Kasumi-1 (cell line): ENCODE data around the gene CDH4.

Experiments used
- DNase-seq, 2 experiments: peaks; one replicate each; lab custom pipeline; 2025; lab: John Stamatoyannopoulos, UW

CDH4 gene

DNA sequence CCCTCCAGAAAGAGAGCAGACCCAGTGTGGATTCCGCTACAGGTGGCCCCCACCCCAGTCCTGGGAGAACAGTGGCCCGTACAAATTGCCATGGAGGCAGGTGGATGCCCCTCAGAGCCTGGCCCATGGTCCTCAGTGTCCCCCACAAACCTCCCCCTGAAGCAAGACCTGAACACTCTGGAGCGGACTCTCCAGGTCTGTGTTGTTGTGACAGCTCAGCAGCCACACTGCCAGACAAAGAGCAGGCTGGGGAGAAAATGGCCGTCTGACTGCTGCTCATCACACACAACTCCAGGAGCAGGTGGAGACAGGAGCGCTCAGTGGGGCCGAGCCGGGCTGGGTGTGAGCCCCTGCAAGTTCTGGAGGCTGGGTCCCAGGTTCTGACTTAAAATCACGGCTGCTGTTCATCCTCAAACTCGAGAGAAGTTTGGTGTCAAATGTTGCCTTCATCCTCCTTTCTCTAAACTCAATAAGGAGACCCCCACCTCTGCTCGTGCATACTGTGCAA, 241.8 kb downstream of the CDH4 start:
- DNase-seq: no peak

DNA sequence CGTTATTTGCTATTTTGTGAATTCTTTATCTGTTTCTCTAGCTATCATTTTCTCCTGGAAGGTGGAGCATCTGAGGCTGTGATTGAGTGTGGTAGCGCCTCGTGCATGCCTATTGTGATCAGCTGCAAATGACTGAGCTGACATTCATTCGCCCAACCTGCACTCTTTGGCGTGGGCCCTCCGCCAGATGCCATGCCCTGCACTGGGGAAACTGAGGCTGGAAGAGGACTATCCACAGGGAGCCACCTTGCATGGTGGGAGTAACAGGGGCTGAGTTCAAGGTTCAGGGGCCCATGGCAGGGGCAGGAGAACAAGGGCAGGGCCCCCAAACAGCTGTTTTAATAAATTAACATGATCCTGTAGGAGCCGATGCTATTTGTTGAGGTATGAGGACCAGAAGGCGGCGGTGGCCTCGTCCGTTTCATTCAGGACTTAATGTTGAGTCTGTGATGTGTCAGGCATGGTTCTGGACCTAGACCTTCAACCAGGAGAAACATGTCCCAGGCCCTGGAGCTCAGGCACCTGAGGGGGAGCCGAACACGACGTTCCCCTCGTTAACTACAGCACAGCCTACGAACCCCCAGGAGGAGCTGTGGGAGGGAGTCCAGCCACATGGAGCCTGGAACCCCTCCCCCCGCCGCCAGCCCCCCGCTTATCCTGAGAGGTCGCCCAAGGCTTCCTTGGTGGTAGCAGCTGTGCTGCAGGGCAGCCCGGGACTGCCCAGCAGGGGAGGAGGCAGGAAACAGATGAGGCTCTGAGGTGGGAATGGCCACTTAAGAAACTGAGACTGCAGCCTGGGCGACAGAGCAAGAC, 242.9 kb downstream of the CDH4 start:
- no peak for DNase-seq

DNA sequence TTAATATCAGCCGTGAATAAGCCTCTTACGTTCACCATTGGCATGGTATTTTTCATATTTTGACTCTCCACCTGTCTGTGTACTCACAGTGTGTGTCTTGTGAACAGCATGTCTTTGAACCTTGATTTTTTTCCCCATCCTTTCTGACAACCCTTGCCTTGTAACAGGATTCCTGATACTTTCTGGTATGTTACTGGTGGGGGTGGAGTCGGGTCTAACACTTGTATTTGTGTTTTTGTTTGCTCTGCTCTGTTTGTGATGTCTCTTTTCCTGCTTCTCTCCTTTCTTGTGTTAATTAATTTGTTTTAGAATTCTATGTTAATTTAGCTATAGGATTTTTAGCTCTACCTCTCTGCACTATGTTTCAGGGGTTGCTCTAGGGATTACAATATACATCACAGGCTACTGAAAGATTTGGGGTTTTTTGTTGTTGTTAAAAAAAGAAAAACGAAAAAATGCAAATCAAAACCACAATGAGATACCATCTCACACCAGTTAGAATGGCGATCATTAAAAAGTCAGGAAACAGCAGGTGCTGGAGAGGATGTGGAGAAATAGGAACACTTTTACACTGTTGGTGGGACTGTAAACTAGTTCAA, 245.1 kb downstream of the CDH4 start:
- no peak for DNase-seq

DNA sequence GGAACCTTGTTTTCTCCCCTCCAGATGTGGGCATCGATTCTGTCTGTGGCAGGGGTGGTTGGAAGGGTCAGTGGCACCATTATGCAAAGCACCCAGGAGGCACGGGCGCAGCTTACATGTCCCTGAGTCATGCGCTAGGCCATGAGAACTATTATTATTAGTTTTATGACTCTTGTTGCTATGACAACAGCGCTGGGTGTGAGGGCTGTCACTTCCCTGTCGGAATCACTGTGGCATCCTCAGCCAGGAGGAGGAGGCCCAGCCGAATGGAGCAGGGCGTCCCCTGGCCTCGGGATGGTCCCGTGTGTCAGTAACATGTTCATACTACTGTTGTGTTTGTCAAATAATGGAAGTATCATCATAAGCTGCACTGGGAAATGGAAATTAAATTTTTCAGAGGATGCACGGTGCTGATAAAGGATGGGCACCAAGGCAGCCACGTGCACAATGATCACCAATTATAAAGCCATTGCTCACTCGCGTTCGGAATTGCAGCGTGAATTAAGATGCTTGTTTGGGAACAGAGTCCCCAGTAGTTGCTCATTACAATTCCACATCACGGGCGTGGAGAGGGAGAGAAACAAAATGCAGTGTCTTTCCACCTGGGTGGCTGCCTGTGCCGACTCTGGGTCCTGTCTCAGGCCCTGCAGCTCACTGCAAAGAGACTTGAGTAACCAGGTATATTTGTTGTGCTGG, 247.9 kb downstream of the CDH4 start:
- DNase-seq: no peak

DNA sequence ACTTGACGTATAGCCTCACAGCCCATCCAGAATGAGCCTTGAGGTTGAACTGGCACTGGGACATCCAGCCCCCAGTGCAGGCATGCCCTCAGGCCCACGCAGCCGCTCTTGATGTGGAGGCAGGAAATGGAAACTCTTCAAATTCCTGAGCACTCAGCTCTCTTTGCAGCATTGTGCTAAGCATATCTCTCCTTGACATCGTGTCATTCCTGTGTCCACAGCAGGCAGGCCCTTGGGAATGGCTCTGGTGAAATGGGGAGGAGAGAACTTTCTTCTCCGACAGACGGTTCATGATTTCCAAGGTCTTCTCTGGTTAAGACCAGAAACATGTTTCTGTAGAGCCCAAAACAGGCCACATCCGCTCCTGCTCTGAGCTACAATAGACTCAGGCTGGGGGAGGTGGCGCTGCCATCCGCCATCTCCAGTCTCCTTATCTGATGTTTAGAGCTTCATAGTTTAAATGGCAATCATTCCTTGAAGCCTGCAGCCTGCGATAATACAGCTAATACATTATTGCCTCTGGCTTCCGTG, 248.8 kb downstream of the CDH4 start:
- no peak for DNase-seq

DNA sequence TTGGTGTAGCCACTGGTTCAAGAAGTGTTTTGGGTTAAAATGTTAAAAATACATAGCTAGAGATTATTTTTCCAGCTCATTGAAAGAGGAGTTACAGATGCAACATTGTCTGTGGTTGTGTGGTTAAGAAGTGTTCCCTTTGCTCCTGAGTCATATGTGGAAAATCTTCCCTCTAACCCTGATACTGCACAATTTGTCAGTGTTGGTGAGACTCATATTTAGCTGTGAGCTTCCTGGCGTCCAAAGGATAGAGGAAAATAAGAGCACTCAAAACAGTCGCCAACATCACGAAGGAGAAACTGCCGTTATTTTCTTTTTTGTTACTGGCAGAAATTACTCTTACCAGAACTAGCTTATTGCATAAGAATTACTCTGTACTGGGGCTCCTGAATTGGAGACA, 250.4 kb downstream of the CDH4 start:
- no peak for DNase-seq

DNA sequence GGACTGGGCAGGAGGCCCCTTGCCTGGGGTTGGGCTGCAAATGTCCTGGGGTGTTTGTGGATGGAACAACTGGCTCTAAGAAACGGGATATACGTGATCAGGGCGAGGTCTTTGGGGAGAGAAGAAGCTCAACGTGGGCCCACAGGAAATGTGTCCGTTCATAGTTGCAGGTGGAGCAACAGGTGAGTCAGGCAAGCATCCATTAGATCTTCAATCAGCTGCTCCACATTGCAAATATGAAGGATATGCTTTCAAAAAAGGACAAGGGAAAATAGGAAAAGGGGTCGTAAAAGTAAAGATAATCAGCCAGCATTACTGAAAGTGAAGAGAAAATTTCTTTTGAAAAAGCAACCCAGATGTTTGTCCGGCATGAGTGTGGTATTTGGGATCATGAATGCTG, 251.0 kb downstream of the CDH4 start:
- no peak for DNase-seq

DNA sequence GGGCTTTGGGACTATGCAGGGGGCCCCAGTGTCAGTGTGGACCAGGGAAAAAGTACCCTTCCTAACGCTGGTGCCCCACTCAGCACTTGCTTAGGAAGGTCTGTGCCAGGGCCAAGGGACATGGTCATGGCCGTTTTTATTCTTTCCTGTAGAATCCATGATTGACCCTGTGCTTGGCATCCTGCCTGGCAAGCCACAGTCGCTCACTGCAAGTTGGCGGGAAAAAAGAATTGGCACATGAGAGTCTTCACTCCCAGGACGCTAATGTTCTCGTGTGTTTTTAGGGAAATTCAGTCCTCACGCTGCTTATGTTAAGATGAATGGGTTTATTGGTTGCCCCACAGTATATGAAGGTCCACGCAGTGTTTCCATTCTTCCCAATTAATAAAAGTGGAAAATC, 253.4 kb downstream of the CDH4 start:
- no peak for DNase-seq

DNA sequence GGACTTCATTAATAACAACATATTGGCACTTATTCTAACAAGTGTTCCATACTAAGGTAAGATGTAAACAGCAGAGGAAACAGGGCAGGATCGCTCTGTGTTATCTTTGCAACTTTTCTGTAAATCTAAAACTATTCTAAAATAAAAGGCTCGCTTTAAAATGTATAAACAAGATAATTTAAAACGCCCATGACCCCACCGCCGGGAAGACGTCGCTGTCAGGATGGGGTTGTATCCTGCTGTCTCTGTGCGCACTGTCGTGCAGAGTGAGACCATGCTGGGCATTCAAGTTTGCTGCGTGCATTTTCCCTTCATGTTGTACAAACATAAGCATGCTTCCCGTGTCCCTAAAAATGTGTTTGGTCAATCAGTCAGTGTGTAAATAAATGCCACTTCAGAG, 255.7 kb downstream of the CDH4 start:
- no peak for DNase-seq

DNA sequence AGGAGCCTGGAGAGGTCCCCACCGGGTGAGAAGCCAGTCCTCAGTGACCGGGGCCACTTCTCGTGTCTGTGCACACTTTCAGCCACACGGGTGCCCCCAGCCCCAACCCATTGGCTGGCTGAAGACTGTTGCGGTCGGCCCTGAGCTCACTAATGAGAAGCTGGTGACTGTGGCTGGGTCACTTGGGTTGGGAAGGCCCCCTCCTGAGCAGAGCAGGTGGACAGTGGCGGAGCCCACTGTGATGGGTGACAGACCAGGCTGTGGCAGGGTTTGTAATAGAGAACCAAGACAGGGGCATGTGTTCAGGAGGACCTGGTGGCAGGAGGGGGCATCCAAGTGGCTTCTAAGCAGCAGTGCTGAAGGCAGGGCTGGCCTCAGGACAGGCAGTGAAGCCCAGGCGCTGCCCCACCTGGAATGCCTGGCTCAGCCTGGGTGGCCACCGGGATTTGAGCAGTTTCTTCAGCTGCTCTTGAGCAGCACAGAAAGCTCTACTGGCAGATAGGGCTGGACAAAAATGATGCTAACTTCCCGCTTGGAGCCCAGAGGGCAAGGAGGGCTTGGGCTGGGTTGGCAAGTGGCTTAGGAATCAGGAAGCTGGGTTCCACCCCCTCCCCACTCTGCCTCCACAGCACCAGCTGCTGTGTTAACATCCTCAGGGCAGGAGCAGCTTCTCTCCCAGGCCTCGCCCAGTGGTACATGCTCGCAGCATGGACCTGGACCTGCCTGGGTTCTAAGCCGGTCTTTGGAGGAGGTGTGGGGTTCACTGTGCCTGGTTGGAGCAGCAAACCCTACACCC, 256.4 kb downstream of the CDH4 start:
- DNase-seq: no peak

DNA sequence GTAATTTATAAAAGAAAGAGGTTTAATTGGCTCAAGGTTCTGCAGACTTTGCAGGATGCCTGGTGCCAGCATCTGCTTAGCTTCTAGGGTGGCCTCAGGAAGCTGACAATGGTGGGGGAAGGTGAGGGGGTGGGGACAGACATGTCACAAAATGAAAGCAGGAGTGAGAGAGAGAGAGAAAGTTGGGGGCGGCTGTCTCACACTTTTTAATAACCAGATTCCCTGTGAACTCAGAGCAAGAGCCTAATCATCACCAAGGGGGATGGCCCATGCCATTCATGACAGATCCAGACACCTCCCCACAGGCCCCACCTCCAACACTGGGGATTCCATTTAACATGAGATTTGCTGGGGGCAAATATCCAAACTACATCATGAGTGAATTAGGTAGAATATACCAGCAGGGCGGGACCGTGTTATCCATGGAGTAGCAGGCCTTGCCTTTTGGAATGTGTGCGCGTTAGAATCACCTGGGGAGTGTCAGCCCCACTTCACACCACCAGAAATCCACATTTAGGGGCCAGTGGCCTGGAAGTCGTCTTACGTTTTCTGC, 258.8 kb downstream of the CDH4 start:
- no peak for DNase-seq

DNA sequence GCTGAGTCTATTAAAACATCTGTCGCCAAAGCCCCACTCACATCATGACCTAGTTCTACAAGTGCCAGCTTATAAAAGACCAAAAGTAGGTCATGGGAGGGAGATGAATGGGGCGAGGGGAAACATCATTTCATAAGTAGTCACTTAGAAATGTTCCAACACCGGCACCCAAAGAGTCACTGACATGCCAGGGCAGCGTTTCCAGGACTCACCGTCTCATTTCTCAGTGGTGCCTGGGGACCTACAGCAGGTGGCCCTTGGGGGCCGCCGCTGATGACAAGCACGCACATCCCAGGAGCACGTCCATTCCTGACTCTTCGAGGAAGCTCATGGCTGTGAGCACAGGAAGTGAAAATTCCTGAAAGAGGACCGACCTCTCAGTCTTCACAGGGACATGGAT, 260.4 kb downstream of the CDH4 start:
- DNase-seq: no peak

DNA sequence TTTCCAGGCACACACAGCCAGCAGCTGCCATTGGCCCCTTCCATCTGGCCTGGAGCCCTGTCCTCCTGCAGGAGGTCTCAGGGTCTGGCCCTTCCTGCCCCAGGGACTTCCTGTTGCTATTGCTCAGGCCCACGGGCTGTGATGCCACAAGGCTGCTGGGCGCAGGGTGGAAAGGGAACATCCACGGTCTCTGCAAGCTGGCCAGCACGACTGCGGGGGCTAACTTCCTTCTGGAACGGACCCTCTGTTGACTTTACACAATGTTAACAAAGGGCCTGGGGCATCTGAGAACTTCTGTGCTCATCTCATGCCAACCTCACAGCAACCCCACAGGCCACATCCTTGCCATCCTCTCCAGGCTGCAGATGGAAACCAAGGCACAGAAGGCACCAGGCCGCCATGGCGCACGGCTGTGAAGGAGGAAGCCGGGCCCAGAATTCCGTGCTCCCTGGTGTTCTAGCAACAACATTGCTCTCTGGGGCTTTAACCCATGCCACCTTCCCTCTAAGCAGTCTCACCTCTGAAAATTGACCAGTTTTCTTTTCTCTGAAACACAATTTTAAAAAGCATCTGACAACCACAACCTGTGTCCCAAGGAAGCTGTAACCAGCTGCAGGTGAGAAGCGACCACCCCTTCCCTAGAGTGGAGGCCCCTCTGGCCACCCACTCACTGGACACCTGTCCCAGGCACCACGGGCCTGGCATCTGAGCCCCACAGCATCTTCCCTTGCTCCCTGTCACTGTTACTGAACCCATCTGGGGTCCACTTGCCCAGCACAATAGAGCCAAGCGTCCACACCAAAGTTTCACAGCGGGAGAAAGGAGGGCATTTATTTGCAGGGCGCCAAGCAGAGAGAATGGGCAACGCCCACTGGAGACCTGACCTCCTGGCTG, 261.3 kb downstream of the CDH4 start:
- no peak for DNase-seq

DNA sequence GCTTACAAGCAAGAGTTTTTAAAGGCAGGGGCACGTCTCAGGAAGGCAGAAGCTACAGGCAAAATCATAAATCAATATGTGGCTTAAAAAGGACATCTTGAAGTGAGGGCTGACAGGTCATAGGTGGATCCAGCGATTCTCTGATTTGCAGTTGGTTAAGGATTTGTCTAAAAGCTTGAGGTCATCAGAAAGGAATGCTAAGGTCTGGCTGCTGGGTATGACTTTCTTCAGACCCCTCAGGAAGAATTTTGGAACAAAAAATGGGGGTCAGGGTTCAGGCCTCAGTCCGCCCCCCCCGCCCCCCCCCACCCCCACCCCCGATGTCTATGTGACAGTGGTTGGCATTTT, 261.9 kb downstream of the CDH4 start:
- no peak for DNase-seq

DNA sequence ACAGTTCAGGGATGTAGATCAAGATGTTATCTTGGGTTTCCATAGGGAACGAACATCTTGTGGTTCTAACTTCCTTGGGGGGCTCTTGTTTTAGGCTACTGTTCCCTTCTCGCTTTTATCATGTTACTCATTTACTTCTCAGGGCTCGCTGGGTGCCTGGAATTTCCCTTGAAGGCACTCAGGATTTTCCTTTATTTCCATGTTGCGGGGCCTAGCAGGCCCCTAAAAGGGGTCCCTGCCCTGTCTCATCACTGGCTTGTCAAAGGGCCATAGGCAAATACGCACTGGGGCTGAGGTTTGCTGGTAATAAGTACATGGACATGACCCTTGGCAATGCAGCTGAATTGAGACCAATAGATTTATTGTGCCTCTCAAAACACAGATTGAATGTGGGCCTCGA, 262.3 kb downstream of the CDH4 start:
- no peak for DNase-seq

DNA sequence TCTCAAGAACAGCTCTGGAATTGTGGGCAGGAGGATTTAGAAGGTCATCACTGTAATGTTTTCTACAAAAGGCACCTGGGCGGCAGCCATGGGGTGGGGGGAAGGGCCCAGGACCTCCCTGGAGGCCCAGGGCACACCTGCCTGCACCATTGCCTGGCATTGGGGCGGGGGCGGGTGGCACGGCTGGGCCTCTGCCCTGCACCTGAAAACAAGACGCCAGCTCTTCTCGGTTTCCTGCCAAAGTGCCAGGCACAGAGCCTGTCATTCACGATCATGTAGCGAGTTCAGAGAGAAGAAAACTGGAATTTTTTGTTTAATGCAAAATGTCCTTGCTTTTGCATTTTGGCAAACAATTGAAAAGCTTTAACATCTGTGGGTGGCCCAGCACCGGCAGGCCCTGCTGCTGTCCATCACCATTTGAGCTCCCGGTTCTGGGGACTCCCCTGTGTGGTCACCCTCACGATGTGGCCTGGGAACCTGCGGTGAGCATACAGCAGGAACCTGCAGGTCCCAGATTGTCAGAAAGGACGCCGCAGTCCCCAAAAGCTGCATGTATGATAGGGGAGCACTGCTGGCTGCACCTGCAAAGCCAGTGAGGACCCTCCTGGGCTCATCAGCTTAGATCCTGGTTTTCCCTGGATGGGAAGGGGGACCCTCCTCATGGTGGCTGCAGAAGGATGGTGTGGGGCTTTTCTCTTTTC, 262.9 kb downstream of the CDH4 start:
- DNase-seq: no peak

DNA sequence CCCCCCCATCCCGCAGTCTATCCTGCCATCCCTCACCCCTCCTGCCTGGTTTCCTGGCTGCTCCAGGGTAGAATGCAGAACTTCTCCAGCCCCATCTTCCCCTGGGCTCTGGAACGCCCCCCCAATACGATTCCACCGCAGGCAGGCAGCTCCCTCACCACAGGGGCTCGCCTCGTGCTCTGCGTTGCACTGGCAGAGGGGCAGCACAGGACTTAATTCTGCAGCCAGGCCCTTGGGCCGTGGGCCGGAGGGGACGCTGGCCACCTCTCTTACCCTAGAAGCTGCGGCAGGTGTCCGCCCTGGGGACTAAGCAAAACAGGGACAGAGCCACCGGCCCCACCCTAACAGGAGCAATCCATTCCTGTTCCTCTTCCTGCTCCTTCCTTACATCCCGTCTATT, 263.9 kb downstream of the CDH4 start:
- no peak for DNase-seq

DNA sequence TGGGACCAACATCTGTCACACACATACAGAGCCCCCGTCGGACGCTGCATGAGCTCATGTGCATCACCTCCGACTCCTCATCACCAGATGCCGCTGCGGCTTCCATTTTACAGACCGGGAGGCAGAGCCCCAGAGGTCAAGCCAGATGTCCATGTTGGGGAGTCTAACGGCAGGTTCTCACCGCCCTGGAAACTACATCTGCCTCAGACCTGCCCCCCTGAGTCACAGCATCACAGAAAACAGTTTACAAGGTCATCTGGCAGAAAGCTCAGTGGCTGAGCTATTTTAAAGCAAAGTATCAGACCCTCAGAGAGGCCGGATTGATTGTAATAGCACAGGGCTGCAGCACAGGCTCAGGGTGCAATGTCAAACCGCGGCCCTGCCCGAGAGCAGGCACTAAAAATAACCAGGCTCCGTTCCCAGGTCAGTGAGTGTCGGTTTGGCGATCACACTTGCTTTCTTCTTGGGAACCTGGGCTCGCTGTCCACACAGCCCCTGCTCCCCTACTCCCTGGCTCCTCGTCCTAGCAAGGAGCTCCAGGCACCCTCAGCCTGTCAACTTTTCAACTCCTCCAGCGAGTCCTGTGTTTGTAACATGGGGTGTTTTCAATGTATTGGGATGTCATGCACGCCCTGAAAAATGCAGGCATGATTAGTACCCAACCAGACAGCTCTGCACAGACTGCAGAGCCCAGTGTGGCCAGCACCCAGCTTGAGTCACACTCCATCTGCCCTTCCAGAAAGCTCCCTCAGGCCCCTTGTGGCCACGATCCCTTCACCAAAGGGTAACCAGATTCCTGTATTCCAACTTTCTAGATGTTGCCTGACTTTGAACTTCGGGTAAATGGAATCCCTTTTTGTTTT, 264.5 kb downstream of the CDH4 start:
- no peak for DNase-seq

DNA sequence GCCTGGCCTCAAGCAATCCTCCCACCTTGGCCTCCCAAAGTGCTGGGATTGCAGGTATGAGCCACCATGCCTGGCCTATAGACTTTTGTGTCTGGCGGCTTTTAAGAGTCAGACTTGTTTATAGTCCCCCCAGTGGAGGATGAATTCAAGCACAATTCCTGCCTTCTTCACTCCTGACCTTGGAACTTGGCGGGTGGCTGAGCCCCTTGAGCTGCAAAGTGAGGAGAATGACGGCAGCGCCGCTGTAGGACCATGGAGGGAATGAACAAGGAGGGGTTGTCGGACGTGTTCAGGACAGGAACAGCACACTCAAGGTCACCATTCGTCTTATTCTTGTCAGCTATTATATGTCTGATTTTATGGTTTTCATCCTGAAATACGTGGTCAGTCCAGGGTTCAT, 265.4 kb downstream of the CDH4 start:
- no peak for DNase-seq
